GM12864 (cell line): ENCODE measurements around the gene ZNF581.

ENCODE experiments used
- DNase-seq: peaks from one replicate; pipeline ENCODE4 v3.0.0-alpha.2; 2011; ENCODE audit warnings: low read depth
- H3K4me3 ChIP-seq: 2 replicates; pipeline ENCODE4 v1.5.1; 2011; ENCODE audit warnings: mild to moderate bottlenecking, low read depth, low read length, control low read depth
- CTCF ChIP-seq: IDR thresholded peaks from 2 replicates; pipeline ENCODE4 v1.5.1; 2011; ENCODE audit warnings: low read depth, mild to moderate bottlenecking, moderate library complexity, low read length, control low read depth, inconsistent platforms; ENCODE audit errors: missing control alignments

The ZNF581 gene

GRCh38 chr19:55626350-55626749 is 17.1 kb upstream of the ZNF581 start:
- peak; percentile 58 for DNase-seq
- H3K4me3 ChIP-seq: no peak overlapping the region
- TF ChIP-seq CTCF: no peak

DNA sequence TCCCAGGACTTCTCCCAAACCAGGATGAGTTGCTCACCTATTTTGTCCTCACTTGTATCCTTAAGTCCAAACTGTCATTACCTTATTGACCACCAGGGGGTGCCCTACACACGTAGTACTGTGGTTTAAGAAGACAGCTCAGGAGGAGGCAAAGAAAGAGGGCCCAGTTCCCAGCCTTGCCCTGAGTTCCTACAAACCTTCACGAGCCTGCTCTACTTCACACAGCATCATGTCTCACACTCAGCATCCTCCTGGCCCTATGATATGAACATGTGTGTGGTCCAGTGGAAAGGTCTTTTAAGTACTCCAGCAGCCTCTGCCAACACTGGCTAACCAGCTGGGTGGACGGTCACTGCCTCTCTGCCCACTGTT is 11.0 kb upstream of the ZNF581 start:
- TF ChIP-seq CTCF: peak; percentile 81
- no peak overlapping the region for H3K4me3 ChIP-seq
- peak; percentile 96 for DNase-seq

GRCh38 chr19:55633861-55634260 is 9.6 kb upstream of the ZNF581 start:
- TF ChIP-seq CTCF: no peak
- no peak for DNase-seq
- H3K4me3 ChIP-seq: peak overlapping the region; percentile 93; the same call in 1 of the 2 replicates

DNA sequence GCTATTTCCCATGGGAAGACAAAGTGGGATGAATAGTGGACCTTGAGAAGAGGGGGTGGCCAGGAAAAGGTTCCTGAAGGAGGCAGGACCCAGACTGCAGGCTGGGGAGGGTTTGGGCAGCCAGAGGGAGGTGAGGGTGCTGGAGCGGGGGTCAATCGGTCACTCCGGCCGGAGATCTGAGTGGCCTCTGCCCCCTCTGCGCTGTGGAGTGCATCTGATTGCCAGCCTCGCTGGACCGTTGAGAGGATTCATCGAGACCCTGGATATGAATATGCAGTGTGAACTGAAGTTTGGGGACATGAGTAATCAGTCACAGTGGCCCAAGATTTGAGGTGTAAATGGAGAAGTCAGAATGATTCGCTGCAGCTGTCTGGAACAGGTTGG is 8.1 kb upstream of the ZNF581 start:
- DNase-seq: no peak
- TF ChIP-seq CTCF: no peak
- H3K4me3 ChIP-seq: peak overlapping the region; percentile 93

DNA sequence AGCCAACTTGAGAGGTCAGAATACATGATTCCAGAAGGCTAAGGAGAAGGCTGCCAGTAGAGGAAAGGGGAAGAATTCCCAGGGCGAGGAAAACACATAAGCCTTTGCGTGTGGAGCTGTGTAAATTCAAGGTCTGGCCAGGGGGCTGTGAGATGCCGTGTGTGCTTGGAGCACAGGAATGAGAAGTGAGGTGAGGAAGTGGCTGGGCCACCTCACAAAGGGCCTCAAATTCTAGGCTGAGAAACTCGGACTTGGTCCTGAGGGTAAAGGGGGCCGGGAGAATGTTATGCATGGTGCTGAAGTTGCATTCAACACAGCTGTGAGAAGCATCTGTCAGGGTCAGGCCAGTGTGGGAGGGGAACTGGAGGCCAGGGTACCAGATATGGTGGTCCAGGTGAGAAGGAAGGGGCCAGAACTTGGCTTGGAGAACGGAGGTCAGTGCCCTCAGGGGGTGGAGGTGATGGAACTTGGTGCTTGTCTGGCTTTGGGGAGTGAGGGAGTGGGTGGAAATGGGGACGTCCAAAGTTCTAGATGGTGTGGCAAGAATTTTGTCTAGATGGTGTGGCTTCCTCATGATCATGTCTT is 7.5 kb upstream of the ZNF581 start:
- DNase-seq: no peak
- no peak for TF ChIP-seq CTCF
- peak overlapping the region; percentile 93 for H3K4me3 ChIP-seq

- H3K4me3 ChIP-seq: peak overlapping the region; percentile 93
- no peak for TF ChIP-seq CTCF
- no peak for DNase-seq
Measured at GRCh38 chr19:55636723-55637122, 6.7 kb upstream of the ZNF581 start.

GRCh38 chr19:55637534-55637933 is 5.9 kb upstream of the ZNF581 start:
- no peak overlapping the region for H3K4me3 ChIP-seq
- no peak for DNase-seq
- no peak for TF ChIP-seq CTCF
